ENCODE measurements around the gene MLLT11.

DNA sequence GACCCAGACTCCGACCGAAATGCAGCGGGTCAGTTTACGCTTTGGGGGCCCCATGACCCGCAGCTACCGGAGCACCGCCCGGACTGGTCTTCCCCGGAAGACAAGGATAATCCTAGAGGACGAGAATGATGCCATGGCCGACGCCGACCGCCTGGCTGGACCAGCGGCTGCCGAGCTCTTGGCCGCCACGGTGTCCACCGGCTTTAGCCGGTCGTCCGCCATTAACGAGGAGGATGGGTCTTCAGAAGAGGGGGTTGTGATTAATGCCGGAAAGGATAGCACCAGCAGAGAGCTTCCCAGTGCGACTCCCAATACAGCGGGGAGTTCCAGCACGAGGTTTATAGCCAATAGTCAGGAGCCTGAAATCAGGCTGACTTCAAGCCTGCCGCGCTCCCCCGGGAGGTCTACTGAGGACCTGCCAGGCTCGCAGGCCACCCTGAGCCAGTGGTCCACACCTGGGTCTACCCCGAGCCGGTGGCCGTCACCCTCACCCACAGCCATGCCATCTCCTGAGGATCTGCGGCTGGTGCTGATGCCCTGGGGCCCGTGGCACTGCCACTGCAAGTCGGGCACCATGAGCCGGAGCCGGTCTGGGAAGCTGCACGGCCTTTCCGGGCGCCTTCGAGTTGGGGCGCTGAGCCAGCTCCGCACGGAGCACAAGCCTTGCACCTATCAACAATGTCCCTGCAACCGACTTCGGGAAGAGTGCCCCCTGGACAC lies 12.1 kb upstream of the MLLT11 start:
- TF ChIP-seq POLR2A (IDR thresholded peaks at IDR 0.05; ENCODE audit: low read length) = peak; percentile 30
- TF ChIP-seq GATA1 (IDR thresholded peaks at IDR 0.05; ENCODE audit: low read depth, low read length) = no peak
